GM12864 (cell line): ENCODE data around the gene CEACAM8.

ENCODE experiments used
- DNase-seq: peaks from one replicate; pipeline ENCODE4 v3.0.0-alpha.2; 2011; ENCODE audit warnings: low read depth
- H3K4me3 ChIP-seq: 2 replicates; pipeline ENCODE4 v1.5.1; 2011; ENCODE audit warnings: mild to moderate bottlenecking, low read depth, low read length, control low read depth
- CTCF ChIP-seq: IDR thresholded peaks from 2 replicates; pipeline ENCODE4 v1.5.1; 2011; ENCODE audit warnings: low read depth, mild to moderate bottlenecking, moderate library complexity, low read length, control low read depth, inconsistent platforms; ENCODE audit errors: missing control alignments

The CEACAM8 gene

GRCh38 chr19:42548552-42548951 lies 46.2 kb downstream of the CEACAM8 start:
- no peak overlapping the region for H3K4me3 ChIP-seq
- DNase-seq: no peak
- TF ChIP-seq CTCF: no peak

GRCh38 chr19:42547929-42548328 lies 46.8 kb downstream of the CEACAM8 start:
- H3K4me3 ChIP-seq: no peak overlapping the region
- no peak for DNase-seq
- TF ChIP-seq CTCF: no peak

GRCh38 chr19:42546831-42547500 lies 47.8 kb downstream of the CEACAM8 start:
- no peak overlapping the region for H3K4me3 ChIP-seq
- no peak for DNase-seq
- no peak for TF ChIP-seq CTCF

- TF ChIP-seq CTCF: no peak
- DNase-seq: no peak
- no peak overlapping the region for H3K4me3 ChIP-seq
Observed at GRCh38 chr19:42544146-42544545, 50.6 kb downstream of the CEACAM8 start.

- DNase-seq: no peak
- H3K4me3 ChIP-seq: no peak overlapping the region
- no peak for TF ChIP-seq CTCF
Observed at GRCh38 chr19:42542791-42543190, 51.9 kb downstream of the CEACAM8 start.

- DNase-seq: no peak
- no peak for TF ChIP-seq CTCF
- no peak overlapping the region for H3K4me3 ChIP-seq
Observed at GRCh38 chr19:42540071-42540553, 54.6 kb downstream of the CEACAM8 start.
